Measurements from ENCODE around the gene NRIP2.
"Not testable (repeated sequence)": the region's sequence is repeated elsewhere in the genome, so short reads cannot be mapped to it uniquely, and the experiment has no call there.

Gene NRIP2

GRCh38 chr12:2834581-2835491 lies at the start of gene NRIP2:
Gene NRIP2, minus strand, starts transcription at chr12:2835035. Its CDS starts 52 bp downstream, at chr12:2834983.
- DNase-seq: peak in 56 of 58 donors; percentile 6 to 84 (median 57)

- DNase-seq: no peak
These were observed 45.0 kb upstream of the NRIP2 start for GRCh38 chr12:2879853-2880252.

GRCh38 chr12:2877953-2878732 lies 43.3 kb upstream of the NRIP2 start:
- peak in 4 of 58 donors; percentile 5 to 10 (median 8) for DNase-seq

- peak in 57 of 58 donors; percentile 42 to 96 (median 86) for DNase-seq
These were observed 42.5 kb upstream of the NRIP2 start, which contains the start of the genes FOXM1 and RHNO1 for GRCh38 chr12:2877047-2877952. Gene FOXM1, minus strand, starts transcription at chr12:2877174. Its CDS starts 2,696 bp downstream, at chr12:2874478. Gene RHNO1, plus strand, starts transcription at chr12:2877223. Its CDS starts 8,144 bp downstream, at chr12:2885367.

- DNase-seq: peak in 3 of 58 donors; percentile 39 to 49 (median 45)
These were observed 41.7 kb upstream of the NRIP2 start for GRCh38 chr12:2876431-2877046.

GRCh38 chr12:2868986-2869632 lies 34.3 kb upstream of the NRIP2 start:
- DNase-seq: not testable (repeated sequence)

GRCh38 chr12:2864198-2864597 lies 29.4 kb upstream of the NRIP2 start:
- DNase-seq: no peak

- not testable (repeated sequence) for DNase-seq
These were observed 28.6 kb upstream of the NRIP2 start for GRCh38 chr12:2863402-2863801.

GRCh38 chr12:2862876-2863275 lies 28.0 kb upstream of the NRIP2 start:
- DNase-seq: no peak

- no peak for DNase-seq
These were observed 25.3 kb upstream of the NRIP2 start for GRCh38 chr12:2860170-2860569.

- no peak for DNase-seq
These were observed 24.1 kb upstream of the NRIP2 start for GRCh38 chr12:2858944-2859421.

- DNase-seq: no peak
These were observed 23.5 kb upstream of the NRIP2 start for GRCh38 chr12:2858334-2858733.

- no peak for DNase-seq
These were observed 22.7 kb upstream of the NRIP2 start for GRCh38 chr12:2857576-2857975.

- no peak for DNase-seq
These were observed 22.2 kb upstream of the NRIP2 start, which contains the start of gene TEX52 for GRCh38 chr12:2857021-2857431. Gene TEX52, minus strand, starts transcription at chr12:2857039. Its CDS starts 13 bp downstream, at chr12:2857026.

- no peak for DNase-seq
These were observed 21.2 kb upstream of the NRIP2 start for GRCh38 chr12:2856051-2856450.

- DNase-seq: no peak
These were observed 20.7 kb upstream of the NRIP2 start for GRCh38 chr12:2855546-2855945.

- no peak for DNase-seq
These were observed 20.0 kb upstream of the NRIP2 start for GRCh38 chr12:2854669-2855453.

- DNase-seq: peak in 55 of 58 donors; percentile 5 to 84 (median 56)
These were observed 18.8 kb upstream of the NRIP2 start for GRCh38 chr12:2853626-2854025.

- DNase-seq: no peak
These were observed 17.1 kb upstream of the NRIP2 start for GRCh38 chr12:2851931-2852330.
